B cell (primary cell): ENCODE measurements around the gene CYTH4. TPM values are rescaled to one million over a fixed set of nuclear protein-coding genes. Genes with fewer than 3 reads are reported as not detected.

Experiments used
- ATAC-seq: fragments of 200-7000 bp; cut with Tn5 transposase; one replicate; pipeline ENCODE4 v1.10.0; 2021; ENCODE audit warnings: low read depth, mild to moderate bottlenecking, moderate number of reproducible peaks, moderate library complexity
- CTCF ChIA-PET: fragments of 350-600 bp; sonication (Branson Sonifier 250); formaldehyde crosslinking; loops from one replicate; lab custom pipeline; 2021; ENCODE audit warnings: antibody characterized with exemption, inconsistent platforms; lab: Charles Lee
- POLR2A ChIA-PET: fragments of 350-600 bp; sonication (Branson Sonifier 250); formaldehyde crosslinking; loops from one replicate; lab custom pipeline; 2021; ENCODE audit warnings: antibody characterized with exemption; lab: Charles Lee
- DNase-seq: peaks from one replicate; pipeline ENCODE4 v3.0.0; 2013
- H2AFZ ChIP-seq: 2 replicates; pipeline ENCODE4 v1.6.1; 2012; ENCODE audit warnings: mild to moderate bottlenecking, low read depth, low read length; ENCODE audit not compliant: insufficient read depth, poor library complexity, severe bottlenecking
- H3K27ac ChIP-seq, 2 donors: 1 replicate in 1 of 2; 2 replicates in 1 of 2; pipeline ENCODE4 v1.5.1; 2012 to 2013; ENCODE audit warnings: low read length in 2 of 2, mild to moderate bottlenecking in 2 of 2, moderate library complexity in 1 of 2
- H3K27me3 ChIP-seq, 4 experiments: fragments of 200-600 bp in 1 of 4; sonication (generic) in 1 of 4; replicated peaks in 1 of 4; 1 replicate in 2 of 4; 2 replicates in 2 of 4; pipeline versions ENCODE4 v1.6.1 to v1.7.0; 2013 to 2016; ENCODE audit warnings: low read length in 3 of 4, mild to moderate bottlenecking in 2 of 4, mixed read lengths in 1 of 4, moderate library complexity in 1 of 4; ENCODE audit not compliant: insufficient read depth in 4 of 4, control insufficient read depth in 3 of 4; ENCODE audit errors: control extremely low read depth in 1 of 4
- H3K36me3 ChIP-seq, 2 experiments: replicated peaks in 1 of 2; 1 replicate in 1 of 2; 2 replicates in 1 of 2; pipeline versions ENCODE4 v1.6.1 to v1.7.1; 2013; ENCODE audit warnings: low read length in 1 of 2; ENCODE audit not compliant: insufficient read depth in 2 of 2, control insufficient read depth in 1 of 2; ENCODE audit errors: control extremely low read depth in 1 of 2, extremely low read depth in 1 of 2
- H3K4me1 ChIP-seq, 2 donors: fragments of 200-600 bp in 1 of 2; sonication (generic) in 1 of 2; 1 replicate in 1 of 2; 2 replicates in 1 of 2; pipeline versions ENCODE4 v1.5.1 to v1.6.1; 2013 to 2017; ENCODE audit warnings: low read length in 2 of 2; ENCODE audit not compliant: control insufficient read depth in 2 of 2, insufficient read depth in 2 of 2
- H3K4me2 ChIP-seq: replicated peaks from 2 replicates; pipeline ENCODE3; 2012; ENCODE audit warnings: mild to moderate bottlenecking, low read depth, low read length; ENCODE audit not compliant: poor library complexity, severe bottlenecking
- H3K4me3 ChIP-seq, 5 experiments: fragments of 200-600 bp in 1 of 5; sonication (generic) in 1 of 5; 1 replicate in 3 of 5; 2 replicates in 2 of 5; pipeline versions ENCODE4 v1.5.1 to v1.7.0; 2011 to 2016; ENCODE audit warnings: low read length in 4 of 5, mild to moderate bottlenecking in 4 of 5, low read depth in 2 of 5, control low read depth in 1 of 5, moderate library complexity in 1 of 5; ENCODE audit not compliant: insufficient read depth in 1 of 5; ENCODE audit errors: control extremely low read depth in 1 of 5, extremely low read depth in 1 of 5
- H3K79me2 ChIP-seq: fragments of 200-600 bp; sonication (generic); one replicate; pipeline ENCODE4 v1.6.0; 2016; ENCODE audit warnings: low read length; ENCODE audit not compliant: control insufficient read depth, insufficient read depth
- H3K9ac ChIP-seq: fragments of 200-600 bp; sonication (generic); 2 replicates; pipeline ENCODE4 v1.6.1; 2017; ENCODE audit warnings: mild to moderate bottlenecking, low read length, moderate library complexity
- H3K9me3 ChIP-seq, 3 donors: one replicate each; pipeline versions ENCODE4 v1.6.1 to v1.7.1; 2013; ENCODE audit warnings: low read length in 2 of 3; ENCODE audit not compliant: control insufficient read depth in 2 of 3, insufficient read depth in 1 of 3; ENCODE audit errors: control extremely low read depth in 1 of 3
- H4K20me1 ChIP-seq: 2 replicates; pipeline ENCODE4 v1.6.0; 2012; ENCODE audit warnings: mild to moderate bottlenecking, low read length; ENCODE audit not compliant: insufficient read depth, control insufficient read depth, poor library complexity, severe bottlenecking
- H3K27ac Mint-ChIP-seq: one replicate; pipeline ENCODE4 v1.8.0; 2021; ENCODE audit warnings: mixed read lengths
- H3K27me3 Mint-ChIP-seq: one replicate; pipeline ENCODE4 v1.8.0; 2021; ENCODE audit warnings: mixed read lengths
- H3K4me1 Mint-ChIP-seq: one replicate; pipeline ENCODE4 v1.8.0; 2021; ENCODE audit warnings: mixed read lengths
- H3K4me3 Mint-ChIP-seq: one replicate; pipeline ENCODE4 v1.8.0; 2021; ENCODE audit warnings: mixed read lengths
- H3K9me3 Mint-ChIP-seq: one replicate; pipeline ENCODE4 v1.8.0; 2022; ENCODE audit warnings: mixed read lengths; ENCODE audit not compliant: insufficient read depth
- CTCF ChIP-seq: fragments of 200-600 bp; IDR thresholded peaks from one replicate; pipeline ENCODE4 v1.8.0; 2022; ENCODE audit warnings: antibody characterized with exemption, mild to moderate bottlenecking
- EZH2 ChIP-seq: IDR thresholded peaks from 2 replicates; pipeline ENCODE4 v1.6.1; 2012; ENCODE audit warnings: borderline replicate concordance, low read depth, mild to moderate bottlenecking, moderate library complexity, low read length; ENCODE audit not compliant: insufficient read depth, poor library complexity, severe bottlenecking
- WGBS: methylation state at CpG from one replicate; pipeline ENCODE4 v1.1.5; 2013; ENCODE audit warnings: missing lambda C conversion rate; ENCODE audit not compliant: insufficient coverage; 5-methylcytosine and 5-hydroxymethylcytosine counted together
- intact Hi-C: fragments of 100-400 bp; cut with micrococcal nuclease; formaldehyde crosslinking; loops from one replicate; pipeline ENCODE4 v1.10.0; 2022
- polyA plus RNA-seq: library from polyadenylated mRNA; depleted of rRNA; stranded (reverse); fragments of >200 nt; gene quantifications from 2 replicates; pipeline ENCODE4 v1.2.3, GENCODE V29; 2012
- total RNA-seq, 2 donors: library from RNA; stranded (reverse); fragments of 120-200 nt in 1 of 2; gene quantifications; 1 replicate in 1 of 2; 2 replicates in 1 of 2; pipeline versions ENCODE4 v1.2.3 to v1.2.4, GENCODE V29; 2013 to 2022

Gene CYTH4
- total and polyA plus RNA-seq, 2 donors (not counting 1 experiment from before 2014, with no cell fraction given): 98.0 to 154 TPM

GRCh38 chr22:37244114-37244921 is 38.0 kb upstream of the CYTH4 start, which contains the start of gene RAC2:
Gene RAC2, minus strand, starts transcription at chr22:37244269. Its CDS starts 121 bp downstream, at chr22:37244148.
- Mint-ChIP-seq H3K27me3 (no peaks in the 10 kb centered on the region), H3K4me1 (peaks cover 77% of the 10 kb centered on the region), H3K4me3 (peak within 1 kb of the TSS; percentile 97), H3K9me3 (no peaks in the 10 kb centered on the region), H3K27ac (peak within 1 kb of the TSS; percentile 89)
- peak within 1 kb of the TSS; percentile 92 for H3K9ac ChIP-seq
- H4K20me1 ChIP-seq: peaks cover 43% of the 10 kb centered on the region
- H3K36me3 ChIP-seq: peaks cover 0 to 28% of the 10 kb centered on the region in 2 experiments
- 0% methylated on average over 23 of the region's 23 CpGs for WGBS
- peaks cover 50 to 68% of the 10 kb centered on the region in 2 donors for H3K4me1 ChIP-seq
- DNase-seq (peak; percentile 94), ATAC-seq (peak; percentile 65)
- H3K4me3 ChIP-seq: peak within 1 kb of the TSS; percentile 88 to 99 (median 97)
- intact Hi-C loops: loop anchor here (1.0 to 10.0 kb wide), 5 partner anchors 17 to 717 kb away; partner anchors contain the start of genes ANKRD54, EIF3D, EIF3L and GGA1
- peaks cover 49% of the 10 kb centered on the region for H3K79me2 ChIP-seq
- ChIA-PET CTCF (interaction anchor here (0.7 to 17.0 kb wide), 12 partner anchors 8 to 322 kb away, joined by 3 to 377 read pairs (median 9); no protein-coding TSS in a partner anchor), POLR2A (interaction anchor here (0.7 to 5.5 kb wide), 9 partner anchors 15 to 447 kb away, joined by 3 to 83 read pairs (median 16); partner anchors contain the start of gene MFNG)
- no peak for TF ChIP-seq EZH2
- no peak for TF ChIP-seq CTCF
- H2AFZ ChIP-seq: peak within 1 kb of the TSS; percentile 54
- H3K27me3 ChIP-seq: no peaks in the 10 kb centered on the region
- peak within 1 kb of the TSS; percentile 98 for H3K4me2 ChIP-seq
- H3K27ac ChIP-seq: peak within 1 kb of the TSS; percentile 80 to 86
- no peaks in the 10 kb centered on the region for H3K9me3 ChIP-seq
